ENCODE measurements around the gene ALPI. TPM values are rescaled to one million over a fixed set of nuclear protein-coding genes. Genes with fewer than 3 reads are reported as not detected.
"Not testable (repeated sequence)": the region's sequence is repeated elsewhere in the genome, so short reads cannot be mapped to it uniquely, and the experiment has no call there.

Gene ALPI
- total and polyA plus RNA-seq, 2 donors (not counting 1 experiment from before 2014, with no cell fraction given), result not detected

DNA sequence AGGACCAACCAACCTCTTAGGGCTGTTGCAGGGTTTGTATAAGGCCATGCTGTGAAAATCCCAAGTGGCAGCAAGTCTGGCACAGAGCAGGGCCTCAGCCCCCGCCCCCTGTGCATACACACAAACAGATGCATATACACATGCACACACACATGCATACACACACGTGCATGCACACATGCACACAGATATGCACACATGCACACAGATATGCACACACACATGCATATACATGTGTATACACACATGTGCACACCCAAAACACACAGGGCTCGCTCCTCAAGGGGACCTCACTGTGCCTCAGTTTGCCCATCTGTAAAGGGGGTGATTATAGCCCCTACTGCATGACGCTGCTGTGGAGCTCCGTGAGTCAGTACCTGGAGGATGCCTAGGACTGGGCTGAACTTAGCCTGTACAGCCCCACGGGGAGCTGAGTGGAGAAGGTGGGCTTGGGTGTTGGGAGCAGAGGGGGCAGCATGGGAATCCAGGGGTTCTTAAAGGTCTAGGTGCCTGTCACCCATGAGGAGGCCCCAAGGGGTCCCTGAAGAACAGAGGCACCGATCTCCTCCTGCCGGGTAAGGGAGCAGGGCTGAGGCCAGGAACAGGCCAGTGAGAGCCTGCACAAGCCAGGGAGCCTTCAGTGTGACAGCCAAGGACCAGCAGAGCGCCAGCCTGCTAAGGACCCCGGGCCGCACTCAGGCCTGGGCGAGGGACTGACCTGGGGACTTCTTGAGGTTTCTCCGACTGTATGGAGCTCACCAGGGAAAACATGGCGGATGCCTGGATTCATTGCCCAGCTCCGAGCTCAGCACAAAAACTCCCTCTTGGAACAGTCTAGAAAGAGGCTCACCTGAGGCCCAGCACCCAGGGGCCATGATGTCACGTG lies 24.0 kb upstream of the ALPI start:
- no peaks in the 10 kb centered on the region for H3K79me2 ChIP-seq (ENCODE audit: control insufficient read depth, insufficient read depth, low read length)
- ChIA-PET CTCF (no interaction called here), POLR2A (no interaction called here)
- Mint-ChIP-seq H3K4me1 (no peaks in the 10 kb centered on the region), H3K9me3 (ENCODE audit: insufficient read depth) (no peaks in the 10 kb centered on the region), H3K27me3 (no peaks in the 10 kb centered on the region), H3K27ac (no peak overlapping the region), H3K4me3 (no peak overlapping the region)
- intact Hi-C loops (cut with micrococcal nuclease), result no loop called here
- H3K27ac ChIP-seq (ENCODE audit: low read length in 2 of 2), result no peak overlapping the region
- ATAC-seq (ENCODE audit: low read depth) (no peak), DNase-seq (no peak)
- no peak for TF ChIP-seq EZH2 (IDR thresholded peaks at IDR 0.05; ENCODE audit: borderline replicate concordance, insufficient read depth, low read depth, low read length, poor library complexity, severe bottlenecking)
- TF ChIP-seq, protein P1, sequence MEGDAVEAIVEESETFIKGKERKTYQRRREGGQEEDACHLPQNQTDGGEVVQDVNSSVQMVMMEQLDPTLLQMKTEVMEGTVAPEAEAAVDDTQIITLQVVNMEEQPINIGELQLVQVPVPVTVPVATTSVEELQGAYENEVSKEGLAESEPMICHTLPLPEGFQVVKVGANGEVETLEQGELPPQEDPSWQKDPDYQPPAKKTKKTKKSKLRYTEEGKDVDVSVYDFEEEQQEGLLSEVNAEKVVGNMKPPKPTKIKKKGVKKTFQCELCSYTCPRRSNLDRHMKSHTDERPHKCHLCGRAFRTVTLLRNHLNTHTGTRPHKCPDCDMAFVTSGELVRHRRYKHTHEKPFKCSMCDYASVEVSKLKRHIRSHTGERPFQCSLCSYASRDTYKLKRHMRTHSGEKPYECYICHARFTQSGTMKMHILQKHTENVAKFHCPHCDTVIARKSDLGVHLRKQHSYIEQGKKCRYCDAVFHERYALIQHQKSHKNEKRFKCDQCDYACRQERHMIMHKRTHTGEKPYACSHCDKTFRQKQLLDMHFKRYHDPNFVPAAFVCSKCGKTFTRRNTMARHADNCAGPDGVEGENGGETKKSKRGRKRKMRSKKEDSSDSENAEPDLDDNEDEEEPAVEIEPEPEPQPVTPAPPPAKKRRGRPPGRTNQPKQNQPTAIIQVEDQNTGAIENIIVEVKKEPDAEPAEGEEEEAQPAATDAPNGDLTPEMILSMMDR (IDR thresholded peaks at IDR 0.05), result no peak
- H3K27me3 ChIP-seq (replicated peaks in 1 of 4; ENCODE audit: control extremely low read depth in 1 of 4, control insufficient read depth in 3 of 4, insufficient read depth in 4 of 4, low read length in 3 of 4), result no peaks in the 10 kb centered on the region
- H2AFZ ChIP-seq (ENCODE audit: insufficient read depth, low read depth, low read length, poor library complexity, severe bottlenecking), result no peak overlapping the region
- H4K20me1 ChIP-seq (ENCODE audit: control insufficient read depth, insufficient read depth, low read length, poor library complexity, severe bottlenecking), result no peaks in the 10 kb centered on the region
- H3K9me3 ChIP-seq (ENCODE audit: control extremely low read depth in 1 of 3, control insufficient read depth in 2 of 3, insufficient read depth in 1 of 3, low read length in 2 of 3), result no peaks in the 10 kb centered on the region
- 90% methylated on average over 16 of the region's 16 CpGs for WGBS (ENCODE audit: insufficient coverage)
- H3K4me3 ChIP-seq (ENCODE audit: control extremely low read depth in 1 of 5, extremely low read depth in 1 of 5, insufficient read depth in 1 of 5, low read depth in 2 of 5, low read length in 4 of 5), result no peak overlapping the region
- H3K36me3 ChIP-seq (replicated peaks in 1 of 2; ENCODE audit: control extremely low read depth in 1 of 2, control insufficient read depth in 1 of 2, extremely low read depth in 1 of 2, insufficient read depth in 2 of 2, low read length in 1 of 2), result no peaks in the 10 kb centered on the region
- H3K9ac ChIP-seq (ENCODE audit: low read length), result no peak overlapping the region
- H3K4me2 ChIP-seq (replicated peaks; ENCODE audit: low read depth, low read length, poor library complexity, severe bottlenecking), result no peak overlapping the region
- no peaks in the 10 kb centered on the region for H3K4me1 ChIP-seq (ENCODE audit: control insufficient read depth in 2 of 2, insufficient read depth in 2 of 2, low read length in 2 of 2)

DNA sequence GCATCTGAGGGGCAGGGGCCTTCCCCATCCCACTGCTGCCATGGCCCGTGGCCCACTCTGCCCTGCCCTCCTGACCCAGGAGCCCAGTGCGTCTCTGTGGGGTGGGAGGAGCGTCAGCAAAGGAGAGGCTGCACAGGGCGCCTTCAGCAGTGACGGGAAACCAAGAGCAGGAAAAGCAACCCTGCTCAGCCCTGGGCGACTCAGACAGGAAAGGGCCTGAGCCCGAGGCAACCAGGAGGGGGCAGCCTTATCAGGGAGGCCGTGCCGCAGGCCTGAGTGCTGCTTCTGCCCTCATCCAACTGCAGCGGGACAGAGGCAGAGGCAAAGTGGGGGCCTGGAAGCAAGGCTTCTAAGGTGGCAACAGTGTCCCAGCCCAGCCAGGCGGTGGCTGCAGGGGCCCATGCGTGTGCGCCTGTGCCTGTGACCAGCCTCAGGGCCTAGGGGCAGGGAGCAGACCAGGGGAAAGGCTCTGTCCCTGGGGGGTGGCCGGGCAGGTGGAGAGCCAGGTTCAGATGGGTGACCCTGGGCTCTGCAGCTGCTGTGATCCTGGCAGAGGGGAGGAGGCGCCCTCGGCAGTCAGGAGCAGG lies 23.3 kb upstream of the ALPI start:
- Histone ChIP-seq H3K27ac (ENCODE audit: low read length in 2 of 2) (no peak overlapping the region), H3K9ac (ENCODE audit: low read length) (no peak overlapping the region), H2AFZ (ENCODE audit: insufficient read depth, low read depth, low read length, poor library complexity, severe bottlenecking) (no peak overlapping the region), H3K4me3 (ENCODE audit: control extremely low read depth in 1 of 5, extremely low read depth in 1 of 5, insufficient read depth in 1 of 5, low read depth in 2 of 5, low read length in 4 of 5) (no peak overlapping the region), H4K20me1 (ENCODE audit: control insufficient read depth, insufficient read depth, low read length, poor library complexity, severe bottlenecking) (no peaks in the 10 kb centered on the region), H3K79me2 (ENCODE audit: control insufficient read depth, insufficient read depth, low read length) (no peaks in the 10 kb centered on the region), H3K36me3 (replicated peaks in 1 of 2; ENCODE audit: control extremely low read depth in 1 of 2, control insufficient read depth in 1 of 2, extremely low read depth in 1 of 2, insufficient read depth in 2 of 2, low read length in 1 of 2) (no peaks in the 10 kb centered on the region), H3K4me1 (ENCODE audit: control insufficient read depth in 2 of 2, insufficient read depth in 2 of 2, low read length in 2 of 2) (no peaks in the 10 kb centered on the region), H3K4me2 (replicated peaks; ENCODE audit: low read depth, low read length, poor library complexity, severe bottlenecking) (no peak overlapping the region), H3K27me3 (replicated peaks in 1 of 4; ENCODE audit: control extremely low read depth in 1 of 4, control insufficient read depth in 3 of 4, insufficient read depth in 4 of 4, low read length in 3 of 4) (no peaks in the 10 kb centered on the region), H3K9me3 (ENCODE audit: control extremely low read depth in 1 of 3, control insufficient read depth in 2 of 3, insufficient read depth in 1 of 3, low read length in 2 of 3) (no peaks in the 10 kb centered on the region)
- Mint-ChIP-seq H3K27me3 (no peaks in the 10 kb centered on the region), H3K9me3 (ENCODE audit: insufficient read depth) (no peaks in the 10 kb centered on the region), H3K4me1 (no peaks in the 10 kb centered on the region), H3K27ac (no peak overlapping the region), H3K4me3 (no peak overlapping the region)
- ChIA-PET CTCF (no interaction called here), POLR2A (no interaction called here)
- ATAC-seq (ENCODE audit: low read depth) (no peak), DNase-seq (no peak)
- TF ChIP-seq EZH2 (IDR thresholded peaks at IDR 0.05; ENCODE audit: borderline replicate concordance, insufficient read depth, low read depth, low read length, poor library complexity, severe bottlenecking), result no peak
- TF ChIP-seq, protein P1 (IDR thresholded peaks at IDR 0.05), result no peak
- intact Hi-C loops (cut with micrococcal nuclease), result no loop called here
- 72% methylated on average over 16 of the region's 16 CpGs for WGBS (ENCODE audit: insufficient coverage)

DNA sequence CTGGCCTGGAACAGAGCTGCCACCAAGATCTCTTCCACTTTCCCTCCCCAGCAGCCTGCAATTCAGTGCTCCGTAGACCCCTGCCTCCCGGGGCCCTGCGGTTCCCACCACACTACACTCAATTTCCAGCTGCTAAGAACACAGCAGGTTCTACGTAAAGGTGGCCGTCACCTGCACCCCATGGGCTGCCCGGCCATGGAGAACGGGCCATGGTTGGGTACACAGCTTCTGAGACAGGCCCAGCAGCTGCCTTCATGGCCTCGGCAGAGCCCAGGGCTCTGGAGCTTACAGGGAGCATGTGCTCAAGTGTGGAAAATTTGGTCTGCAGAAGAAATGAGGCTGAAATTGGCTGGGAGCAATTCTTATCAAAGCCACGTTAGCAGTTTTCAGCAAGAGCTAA lies 22.3 kb upstream of the ALPI start:
- H2AFZ ChIP-seq (ENCODE audit: insufficient read depth, low read depth, low read length, poor library complexity, severe bottlenecking); H3K36me3 ChIP-seq (replicated peaks in 1 of 2; ENCODE audit: control extremely low read depth in 1 of 2, control insufficient read depth in 1 of 2, extremely low read depth in 1 of 2, insufficient read depth in 2 of 2, low read length in 1 of 2); H3K4me3 Mint-ChIP-seq; H3K4me3 ChIP-seq (ENCODE audit: control extremely low read depth in 1 of 5, extremely low read depth in 1 of 5, insufficient read depth in 1 of 5, low read depth in 2 of 5, low read length in 4 of 5); H3K79me2 ChIP-seq (ENCODE audit: control insufficient read depth, insufficient read depth, low read length); H3K4me2 ChIP-seq (replicated peaks; ENCODE audit: low read depth, low read length, poor library complexity, severe bottlenecking); H3K4me1 Mint-ChIP-seq; H4K20me1 ChIP-seq (ENCODE audit: control insufficient read depth, insufficient read depth, low read length, poor library complexity, severe bottlenecking); H3K27me3 Mint-ChIP-seq; POLR2A ChIA-PET; intact Hi-C loops (cut with micrococcal nuclease); H3K9ac ChIP-seq (ENCODE audit: low read length); H3K27ac Mint-ChIP-seq; H3K9me3 Mint-ChIP-seq (ENCODE audit: insufficient read depth); H3K27ac ChIP-seq (ENCODE audit: low read length in 2 of 2); H3K27me3 ChIP-seq (replicated peaks in 1 of 4; ENCODE audit: control extremely low read depth in 1 of 4, control insufficient read depth in 3 of 4, insufficient read depth in 4 of 4, low read length in 3 of 4); H3K9me3 ChIP-seq (ENCODE audit: control extremely low read depth in 1 of 3, control insufficient read depth in 2 of 3, insufficient read depth in 1 of 3, low read length in 2 of 3); DNase-seq; ATAC-seq (ENCODE audit: low read depth); H3K4me1 ChIP-seq (ENCODE audit: control insufficient read depth in 2 of 2, insufficient read depth in 2 of 2, low read length in 2 of 2): not testable (repeated sequence)
- WGBS (ENCODE audit: insufficient coverage), result 27% methylated on average over 8 of the region's 9 CpGs
- CTCF ChIA-PET, result interaction anchor here (0.9 kb wide), 1 partner anchor 143 kb away, joined by 3 read pairs; no protein-coding TSS in a partner anchor

Measured in B cell (primary cell).